Gastrocnemius medialis (tissue), 4 donors: Measurements from ENCODE around the gene COL2A1. TPM values are rescaled to one million over a fixed set of nuclear protein-coding genes. Genes with fewer than 3 reads are reported as not detected.

Experiments
- ATAC-seq, 2 donors: fragments of 150-250 bp; one replicate each; pipeline ENCODE4 v1.9.1; 2016
- DNase-seq, 2 donors: peaks; one replicate each; pipeline ENCODE4 v3.0.0-alpha.2; 2019
- H3K27ac ChIP-seq, 4 donors: fragments of 200-600 bp; sonication (generic); 1 replicate in 1 of 4; 2 replicates in 3 of 4; pipeline ENCODE4 v1.5.1; 2016 to 2018; ENCODE audit warnings: mild to moderate bottlenecking in 2 of 4, moderate library complexity in 1 of 4
- H3K27me3 ChIP-seq, 3 donors: fragments of 200-600 bp; sonication (generic) in 2 of 3; 1 replicate in 1 of 3; 2 replicates in 2 of 3; pipeline versions ENCODE4 v1.5.1 to v1.6.0; 2016 to 2019; ENCODE audit warnings: mild to moderate bottlenecking in 1 of 3, moderate library complexity in 1 of 3
- H3K36me3 ChIP-seq, 2 donors: fragments of 200-600 bp; sonication (generic) in 1 of 2; one replicate each; pipeline ENCODE4 v1.5.1; 2017 to 2018
- H3K4me1 ChIP-seq, 2 donors: fragments of 200-600 bp; sonication (generic) in 1 of 2; one replicate each; pipeline ENCODE4 v1.5.1; 2016 to 2017; ENCODE audit warnings: mild to moderate bottlenecking in 2 of 2
- H3K4me3 ChIP-seq, 4 donors: fragments of 200-600 bp; sonication (generic) in 3 of 4; 1 replicate in 1 of 4; 2 replicates in 3 of 4; pipeline ENCODE4 v1.5.1; 2016 to 2019; ENCODE audit warnings: mild to moderate bottlenecking in 2 of 4
- H3K9me3 ChIP-seq, 3 donors: fragments of 200-600 bp; sonication (generic) in 2 of 3; 1 replicate in 1 of 3; 2 replicates in 2 of 3; pipeline ENCODE4 v1.5.1; 2016 to 2019
- POLR2A ChIP-seq, 2 donors: fragments of 450-650 bp; IDR thresholded peaks; one replicate each; pipeline ENCODE4 v1.6.1; 2017; ENCODE audit warnings: antibody characterized with exemption in 2 of 2, mild to moderate bottlenecking in 2 of 2, moderate library complexity in 2 of 2
- in situ Hi-C, 4 donors: fragments of 200-750 bp; cut with MboI; loops; one replicate each; pipeline versions ENCODE4 v1.15.0 to v1.8.0; 2017; ENCODE audit warnings: low sequenced_read_pairs in 4 of 4
- intact Hi-C: fragments of 100-400 bp; cut with DNase I; formaldehyde crosslinking; loops from one replicate; pipeline ENCODE4 v1.15.1; 2023; ENCODE audit warnings: low total_unique reads
- total RNA-seq, 4 donors: library from RNA; depleted of rRNA; stranded (reverse); fragments of >200 nt; gene quantifications; one replicate each; pipeline versions ENCODE4 v1.1.0 to v1.2.3, GENCODE V29; 2016
- TF ChIP-seq, protein P1 (sequence below), 5 experiments: fragments of 450-650 bp in 3 of 5; fragments of 200-600 bp in 2 of 5; sonication (generic) in 2 of 5; IDR thresholded peaks in 4 of 5; conservative IDR thresholded peaks in 1 of 5; 1 replicate in 4 of 5; 2 replicates in 1 of 5; pipeline ENCODE4 v1.5.1; 2016 to 2019; ENCODE audit warnings: antibody characterized with exemption in 5 of 5, mild to moderate bottlenecking in 3 of 5, moderate library complexity in 3 of 5

Gene COL2A1
- total RNA-seq, 4 donors from 2014 or later = not detected

DNA sequence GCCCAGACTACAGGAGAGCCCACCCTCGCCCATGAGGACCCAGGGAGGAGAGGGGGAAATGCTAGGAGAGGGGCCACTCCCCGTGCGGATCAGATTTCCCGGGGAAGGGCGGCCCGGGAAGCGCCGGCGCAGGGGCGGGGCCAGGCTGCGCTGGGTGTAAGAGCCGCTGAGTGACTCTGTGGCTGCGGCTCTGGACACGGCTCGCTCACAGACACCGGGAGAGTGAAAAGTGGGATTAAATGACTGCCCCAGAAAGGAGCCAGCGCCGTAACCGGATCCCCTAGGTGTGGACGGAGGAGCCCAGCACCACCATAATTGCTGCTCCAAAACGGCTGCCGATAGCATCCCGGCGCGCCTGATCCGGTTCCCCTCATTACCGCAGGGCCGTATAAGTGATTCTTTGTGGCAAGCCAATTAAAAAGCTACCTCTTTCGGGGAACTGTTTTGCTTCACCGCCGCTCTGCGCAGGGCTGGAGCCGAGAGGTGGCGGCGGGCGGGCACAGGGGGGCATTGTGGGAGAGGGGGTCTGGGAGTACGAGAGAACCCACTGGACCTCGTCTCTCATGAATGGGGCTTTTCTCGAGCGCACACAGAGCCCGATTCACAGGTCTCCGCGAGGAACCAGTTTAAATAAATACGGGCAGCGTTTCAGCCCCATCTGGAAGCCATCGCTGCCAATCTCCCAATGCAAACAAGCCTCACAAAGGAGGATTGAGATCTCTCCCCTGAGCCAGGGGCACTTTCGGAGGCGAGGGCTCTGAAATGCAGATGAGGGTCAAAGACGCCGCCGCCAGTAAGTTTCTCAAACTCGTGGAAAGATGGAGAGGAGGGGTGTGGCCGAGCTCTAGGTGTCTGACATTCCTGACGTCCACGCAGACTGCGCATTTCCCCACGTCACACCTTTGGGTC lies 2.5 kb downstream of the COL2A1 start:
- in situ Hi-C loops = no loop called here
- no peak for DNase-seq
- no peaks in the 10 kb centered on the region for H3K9me3 ChIP-seq
- H3K4me1 ChIP-seq = peaks cover 37 to 42% of the 10 kb centered on the region in 2 donors
- intact Hi-C loops = no loop called here
- ATAC-seq = peak; percentile 30 to 69
- H3K27ac ChIP-seq = no peak overlapping the region
- H3K27me3 ChIP-seq = peaks cover 48 to 64% (median 57%) of the 10 kb centered on the region in 3 donors
- no peaks in the 10 kb centered on the region for H3K36me3 ChIP-seq
- H3K4me3 ChIP-seq = peak overlapping the region; percentile 47 to 53 (median 52)
- TF ChIP-seq, protein P1, sequence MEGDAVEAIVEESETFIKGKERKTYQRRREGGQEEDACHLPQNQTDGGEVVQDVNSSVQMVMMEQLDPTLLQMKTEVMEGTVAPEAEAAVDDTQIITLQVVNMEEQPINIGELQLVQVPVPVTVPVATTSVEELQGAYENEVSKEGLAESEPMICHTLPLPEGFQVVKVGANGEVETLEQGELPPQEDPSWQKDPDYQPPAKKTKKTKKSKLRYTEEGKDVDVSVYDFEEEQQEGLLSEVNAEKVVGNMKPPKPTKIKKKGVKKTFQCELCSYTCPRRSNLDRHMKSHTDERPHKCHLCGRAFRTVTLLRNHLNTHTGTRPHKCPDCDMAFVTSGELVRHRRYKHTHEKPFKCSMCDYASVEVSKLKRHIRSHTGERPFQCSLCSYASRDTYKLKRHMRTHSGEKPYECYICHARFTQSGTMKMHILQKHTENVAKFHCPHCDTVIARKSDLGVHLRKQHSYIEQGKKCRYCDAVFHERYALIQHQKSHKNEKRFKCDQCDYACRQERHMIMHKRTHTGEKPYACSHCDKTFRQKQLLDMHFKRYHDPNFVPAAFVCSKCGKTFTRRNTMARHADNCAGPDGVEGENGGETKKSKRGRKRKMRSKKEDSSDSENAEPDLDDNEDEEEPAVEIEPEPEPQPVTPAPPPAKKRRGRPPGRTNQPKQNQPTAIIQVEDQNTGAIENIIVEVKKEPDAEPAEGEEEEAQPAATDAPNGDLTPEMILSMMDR (IDR thresholded peaks at IDR 0.05 in 4 of 5, conservative IDR thresholded peaks at IDR 0.05 in 1 of 5) = no peak
- TF ChIP-seq POLR2A (IDR thresholded peaks at IDR 0.05) = no peak

DNA sequence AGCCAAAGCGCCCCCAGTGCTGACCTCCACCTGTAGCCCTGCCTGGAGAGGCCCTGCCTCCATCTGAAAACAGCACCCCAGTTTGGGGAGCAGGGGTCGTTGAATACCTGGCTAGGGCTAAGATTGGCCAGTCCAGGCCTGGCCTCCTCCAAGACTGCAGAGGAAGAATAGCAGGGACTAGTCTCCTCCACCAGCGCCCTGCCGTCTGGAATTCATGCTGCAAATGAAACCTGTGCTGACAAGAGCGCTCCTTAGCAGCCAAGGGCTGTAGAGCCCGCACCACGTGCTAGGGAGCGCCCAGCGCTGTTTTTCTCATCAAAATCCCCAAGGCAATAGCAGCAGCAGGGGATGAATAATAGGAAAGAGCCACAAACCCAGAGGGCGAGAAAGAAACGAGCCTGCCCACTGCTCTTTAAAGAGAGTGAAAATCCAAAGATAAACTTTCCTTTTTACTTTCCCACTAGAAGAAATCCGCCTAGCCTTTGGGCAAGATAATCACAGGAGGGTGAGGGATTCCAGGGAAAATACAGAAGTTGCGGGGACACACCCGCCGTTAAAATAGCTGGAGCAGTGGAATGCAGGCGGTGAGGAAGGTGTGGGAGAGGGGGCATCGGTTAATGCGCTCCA lies 3.3 kb downstream of the COL2A1 start:
- H3K27ac ChIP-seq = no peak overlapping the region
- ATAC-seq (peak; percentile 20 to 44), DNase-seq (no peak)
- H3K27me3 ChIP-seq = peaks cover 42 to 60% (median 53%) of the 10 kb centered on the region in 3 donors
- intact Hi-C loops = no loop called here
- H3K36me3 ChIP-seq = no peaks in the 10 kb centered on the region
- TF ChIP-seq, protein P1 (IDR thresholded peaks at IDR 0.05 in 4 of 5, conservative IDR thresholded peaks at IDR 0.05 in 1 of 5) = no peak
- TF ChIP-seq POLR2A (IDR thresholded peaks at IDR 0.05) = no peak
- H3K4me3 ChIP-seq = peak overlapping the region; percentile 47 to 53 (median 52)
- H3K4me1 ChIP-seq = peaks cover 43 to 50% of the 10 kb centered on the region in 2 donors
- H3K9me3 ChIP-seq = no peaks in the 10 kb centered on the region
- in situ Hi-C loops = no loop called here

DNA sequence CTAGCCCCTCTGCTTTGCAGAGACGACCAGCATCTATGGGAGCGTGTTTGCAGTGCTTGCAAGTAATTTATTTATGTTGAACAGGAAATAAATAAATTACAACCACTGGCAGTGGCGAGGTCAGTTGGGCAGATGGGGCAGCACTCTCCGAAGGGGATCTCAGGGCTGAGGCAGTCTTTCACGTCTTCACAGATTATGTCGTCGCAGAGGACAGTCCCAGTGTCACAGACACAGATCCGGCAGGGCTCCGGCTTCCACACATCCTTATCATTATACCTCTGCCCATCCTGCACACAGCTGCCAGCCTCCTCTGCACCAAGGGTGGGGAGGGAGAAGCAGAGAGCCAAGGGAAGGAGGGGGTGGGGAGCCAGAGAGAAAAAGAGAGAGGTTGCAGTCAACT lies 4.5 kb downstream of the COL2A1 start:
- Histone ChIP-seq H3K36me3 (no peaks in the 10 kb centered on the region), H3K4me3 (no peak overlapping the region), H3K9me3 (no peaks in the 10 kb centered on the region), H3K4me1 (peaks cover 45 to 53% of the 10 kb centered on the region in 2 donors), H3K27me3 (peaks cover 30 to 49% (median 41%) of the 10 kb centered on the region in 3 donors), H3K27ac (no peak overlapping the region)
- in situ Hi-C loops (no loop called here), intact Hi-C loops (no loop called here)
- TF ChIP-seq, protein P1 (IDR thresholded peaks at IDR 0.05 in 4 of 5, conservative IDR thresholded peaks at IDR 0.05 in 1 of 5) = no peak
- no peak for TF ChIP-seq POLR2A (IDR thresholded peaks at IDR 0.05)
- DNase-seq (no peak), ATAC-seq (no peak)

DNA sequence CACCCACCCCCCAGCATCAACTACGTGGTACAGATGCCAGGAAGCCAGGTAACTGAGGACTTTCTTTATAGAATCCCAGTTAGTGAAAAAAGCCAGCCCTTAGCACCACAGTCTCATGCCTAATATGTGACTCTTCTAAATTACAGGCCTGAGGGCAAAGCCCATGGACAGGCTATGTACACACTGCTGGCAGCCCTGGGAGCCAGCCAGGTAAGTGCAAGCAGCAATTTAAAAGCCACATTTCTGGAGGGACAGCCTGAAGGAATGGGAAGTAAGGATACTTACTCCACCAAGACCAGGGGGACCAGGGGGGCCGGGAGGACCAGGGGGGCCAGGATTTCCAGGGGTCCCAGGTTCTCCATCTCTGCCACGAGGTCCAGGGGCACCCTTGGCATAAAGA lies 7.0 kb downstream of the COL2A1 start:
- Histone ChIP-seq H3K27me3 (peaks cover 7 to 24% (median 16%) of the 10 kb centered on the region in 3 donors), H3K4me3 (no peak overlapping the region), H3K27ac (no peak overlapping the region), H3K4me1 (peaks cover 21 to 28% of the 10 kb centered on the region in 2 donors), H3K9me3 (no peaks in the 10 kb centered on the region), H3K36me3 (no peaks in the 10 kb centered on the region)
- ATAC-seq = no peak
- DNase-seq = no peak
- TF ChIP-seq POLR2A (IDR thresholded peaks at IDR 0.05) = no peak
- TF ChIP-seq, protein P1 (IDR thresholded peaks at IDR 0.05 in 4 of 5, conservative IDR thresholded peaks at IDR 0.05 in 1 of 5) = no peak
- in situ Hi-C loops = no loop called here
- intact Hi-C loops = no loop called here
